ENCODE data around the gene RASA3. TPM values are rescaled to one million over a fixed set of nuclear protein-coding genes. Genes with fewer than 3 reads are reported as not detected.

Gene RASA3
- polyA plus RNA-seq, 1 donor from 2014 or later: 8.5 TPM

GRCh38 chr13:114080739-114081561 is 51.5 kb downstream of the RASA3 start:
- Histone ChIP-seq H3K36me3 (ENCODE audit: insufficient read depth, low read length) (no peaks in the 10 kb centered on the region), H3K9ac (ENCODE audit: low read length) (no peak overlapping the region), H3K4me3 (ENCODE audit: low read length) (no peak overlapping the region), H3K9me2 (ENCODE audit: insufficient read depth, low read length) (no peaks in the 10 kb centered on the region), H3K4me2 (ENCODE audit: low read length) (no peak overlapping the region), H3K79me2 (replicated peaks; ENCODE audit: insufficient read depth, low read length) (peaks cover 6% of the 10 kb centered on the region), H3F3A (ENCODE audit: insufficient read depth, low read length, poor library complexity, severe bottlenecking) (no peaks in the 10 kb centered on the region), H4K20me1 (ENCODE audit: insufficient read depth) (no peaks in the 10 kb centered on the region), H3K27me3 (ENCODE audit: insufficient read depth, low read depth, low read length) (no peaks in the 10 kb centered on the region), H3K27ac (ENCODE audit: low read length) (no peak overlapping the region), H3K9me3 (ENCODE audit: low read length) (no peaks in the 10 kb centered on the region), H2AFZ (ENCODE audit: low read depth, low read length) (no peak overlapping the region)
- TF ChIP-seq TAF1 (IDR thresholded peaks at IDR 0.05; ENCODE audit: low read depth) (no peak), MXI1 (conservative IDR thresholded peaks at IDR 0.05; ENCODE audit: poor library complexity, severe bottlenecking) (no peak), EP300 (conservative IDR thresholded peaks at IDR 0.05; ENCODE audit: poor library complexity, severe bottlenecking) (no peak), CTCF (IDR thresholded peaks at IDR 0.05; ENCODE audit: poor library complexity, severe bottlenecking) (no peak), RAD21 (conservative IDR thresholded peaks at IDR 0.05) (no peak), POLR2AphosphoS5 (IDR thresholded peaks at IDR 0.05) (no peak), SMC3 (conservative IDR thresholded peaks at IDR 0.05; ENCODE audit: poor library complexity) (no peak), EZH2 (IDR thresholded peaks at IDR 0.05; ENCODE audit: borderline replicate concordance, insufficient read depth, low read length, poor library complexity, severe bottlenecking) (no peak), REST (IDR thresholded peaks at IDR 0.05; ENCODE audit: borderline replicate concordance) (no peak)

DNA sequence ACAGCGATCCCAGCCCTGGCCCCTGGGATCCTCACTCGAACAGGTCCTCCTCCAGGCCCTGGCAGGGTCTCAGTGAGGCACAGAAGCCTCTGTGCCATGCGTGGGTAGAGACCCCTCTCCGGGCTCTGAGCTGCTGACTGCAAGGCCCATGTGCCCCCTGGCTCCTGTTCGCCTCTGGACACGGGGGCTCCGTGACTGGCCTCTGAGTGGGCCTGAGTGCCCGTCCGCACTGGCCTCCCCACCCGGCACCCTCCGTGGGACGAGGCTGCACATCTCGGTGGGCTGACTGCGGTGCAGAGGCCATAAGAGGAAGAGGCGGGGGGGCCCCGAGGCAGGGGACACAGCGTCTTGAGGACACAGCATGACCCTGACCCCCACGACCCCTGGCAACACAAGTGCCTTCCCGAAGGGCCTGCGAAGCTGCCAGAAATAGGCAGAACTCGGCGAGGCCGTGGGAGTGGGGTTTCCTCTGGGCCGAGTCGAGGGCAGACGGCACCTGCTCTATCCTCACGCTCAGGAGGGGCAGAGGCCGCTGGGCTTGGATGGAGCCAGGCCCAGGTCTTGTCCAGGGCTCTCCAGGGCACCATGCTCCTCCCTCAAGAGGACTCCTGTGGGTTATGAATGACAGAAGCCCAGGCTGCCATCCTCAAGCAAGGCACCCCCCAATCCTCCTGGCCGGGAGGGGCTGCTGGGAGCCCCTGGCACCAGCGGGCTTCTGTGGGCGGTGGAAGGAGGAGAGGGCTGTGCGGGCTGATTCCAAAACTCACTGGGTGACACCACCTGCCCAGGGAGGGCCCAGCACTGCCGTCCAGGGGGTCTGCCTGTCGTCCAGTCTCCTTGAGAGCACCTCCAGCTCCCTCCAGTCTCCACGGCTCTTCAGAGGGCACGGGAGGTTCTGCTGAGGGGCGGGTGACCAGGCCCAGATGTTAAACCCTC is 52.6 kb downstream of the RASA3 start:
- peaks cover 6% of the 10 kb centered on the region for H3K79me2 ChIP-seq (replicated peaks; ENCODE audit: insufficient read depth, low read length)
- H3K36me3 ChIP-seq (ENCODE audit: insufficient read depth, low read length): no peaks in the 10 kb centered on the region
- no peak overlapping the region for H3K4me2 ChIP-seq (ENCODE audit: low read length)
- H3K9me2 ChIP-seq (ENCODE audit: insufficient read depth, low read length): no peaks in the 10 kb centered on the region
- no peak overlapping the region for H2AFZ ChIP-seq (ENCODE audit: low read depth, low read length)
- no peak overlapping the region for H3K9ac ChIP-seq (ENCODE audit: low read length)
- no peaks in the 10 kb centered on the region for H3F3A ChIP-seq (ENCODE audit: insufficient read depth, low read length, poor library complexity, severe bottlenecking)
- no peak for TF ChIP-seq TAF1 (IDR thresholded peaks at IDR 0.05; ENCODE audit: low read depth)
- no peak for TF ChIP-seq RAD21 (conservative IDR thresholded peaks at IDR 0.05)
- TF ChIP-seq SMC3 (conservative IDR thresholded peaks at IDR 0.05; ENCODE audit: poor library complexity): no peak
- no peak for TF ChIP-seq POLR2AphosphoS5 (IDR thresholded peaks at IDR 0.05)
- TF ChIP-seq REST (IDR thresholded peaks at IDR 0.05; ENCODE audit: borderline replicate concordance): no peak
- TF ChIP-seq MXI1 (conservative IDR thresholded peaks at IDR 0.05; ENCODE audit: poor library complexity, severe bottlenecking): no peak
- no peak for TF ChIP-seq EZH2 (IDR thresholded peaks at IDR 0.05; ENCODE audit: borderline replicate concordance, insufficient read depth, low read length, poor library complexity, severe bottlenecking)
- TF ChIP-seq CTCF (IDR thresholded peaks at IDR 0.05; ENCODE audit: poor library complexity, severe bottlenecking): no peak
- no peak for TF ChIP-seq EP300 (conservative IDR thresholded peaks at IDR 0.05; ENCODE audit: poor library complexity, severe bottlenecking)
- no peaks in the 10 kb centered on the region for H3K9me3 ChIP-seq (ENCODE audit: low read length)
- H3K4me3 ChIP-seq (ENCODE audit: low read length): no peak overlapping the region
- H4K20me1 ChIP-seq (ENCODE audit: insufficient read depth): no peaks in the 10 kb centered on the region
- no peaks in the 10 kb centered on the region for H3K27me3 ChIP-seq (ENCODE audit: insufficient read depth, low read depth, low read length)
- no peak overlapping the region for H3K27ac ChIP-seq (ENCODE audit: low read length)
